GM04503 (cell line): ENCODE results near the gene TMEM184B.

Experiments
- DNase-seq: peaks from one replicate; pipeline ENCODE4 v3.0.0-alpha.2; 2012; ENCODE audit warnings: low read depth

The TMEM184B gene

GRCh38 chr22:38276166-38276565 is 3.4 kb upstream of the TMEM184B start:
- DNase-seq = no peak

- DNase-seq = no peak
Measured at GRCh38 chr22:38273135-38273826, 471 bp upstream of the TMEM184B start.

GRCh38 chr22:38271927-38272372 is 860 bp downstream of the TMEM184B start:
- no peak for DNase-seq

- DNase-seq = no peak
Measured at GRCh38 chr22:38271101-38271500, 1.7 kb downstream of the TMEM184B start.

GRCh38 chr22:38270091-38270992 is 2.5 kb downstream of the TMEM184B start:
- DNase-seq = no peak

GRCh38 chr22:38269466-38269865 is 3.3 kb downstream of the TMEM184B start:
- no peak for DNase-seq

GRCh38 chr22:38267086-38267485 is 5.7 kb downstream of the TMEM184B start:
- DNase-seq = no peak

- DNase-seq = no peak
Measured at GRCh38 chr22:38266120-38266519, 6.7 kb downstream of the TMEM184B start.

GRCh38 chr22:38264322-38264843 is 8.4 kb downstream of the TMEM184B start:
- DNase-seq = no peak

- DNase-seq = no peak
Measured at GRCh38 chr22:38262051-38262795, 10.6 kb downstream of the TMEM184B start.

- no peak for DNase-seq
Measured at GRCh38 chr22:38260761-38261681, 11.8 kb downstream of the TMEM184B start.

- DNase-seq = no peak
Measured at GRCh38 chr22:38259370-38259769, 13.4 kb downstream of the TMEM184B start.

- no peak for DNase-seq
Measured at GRCh38 chr22:38258895-38259294, 13.9 kb downstream of the TMEM184B start.

- no peak for DNase-seq
Measured at GRCh38 chr22:38257650-38258250, 15.1 kb downstream of the TMEM184B start.

- DNase-seq = peak; percentile 59
Measured at GRCh38 chr22:38257181-38257580, 15.6 kb downstream of the TMEM184B start.

GRCh38 chr22:38255697-38256096 is 17.1 kb downstream of the TMEM184B start:
- DNase-seq = no peak

- DNase-seq = no peak
Measured at GRCh38 chr22:38251341-38251692, 21.5 kb downstream of the TMEM184B start.

GRCh38 chr22:38250643-38251340 is 22.0 kb downstream of the TMEM184B start:
- no peak for DNase-seq

- no peak for DNase-seq
Measured at GRCh38 chr22:38249803-38250642, 22.8 kb downstream of the TMEM184B start.
